B cell (primary cell): Measurements from ENCODE around the gene IFI30. TPM values are rescaled to one million over a fixed set of nuclear protein-coding genes. Genes with fewer than 3 reads are reported as not detected.

Source experiments
- ATAC-seq: fragments of 200-7000 bp; cut with Tn5 transposase; one replicate; pipeline ENCODE4 v1.10.0; 2021; ENCODE audit warnings: low read depth, mild to moderate bottlenecking, moderate number of reproducible peaks, moderate library complexity
- CTCF ChIA-PET: fragments of 350-600 bp; sonication (Branson Sonifier 250); formaldehyde crosslinking; loops from one replicate; lab custom pipeline; 2021; ENCODE audit warnings: antibody characterized with exemption, inconsistent platforms; lab: Charles Lee
- POLR2A ChIA-PET: fragments of 350-600 bp; sonication (Branson Sonifier 250); formaldehyde crosslinking; loops from one replicate; lab custom pipeline; 2021; ENCODE audit warnings: antibody characterized with exemption; lab: Charles Lee
- DNase-seq: peaks from one replicate; pipeline ENCODE4 v3.0.0; 2013
- H2AFZ ChIP-seq: 2 replicates; pipeline ENCODE4 v1.6.1; 2012; ENCODE audit warnings: mild to moderate bottlenecking, low read depth, low read length; ENCODE audit not compliant: insufficient read depth, poor library complexity, severe bottlenecking
- H3K27ac ChIP-seq, 2 donors: 1 replicate in 1 of 2; 2 replicates in 1 of 2; pipeline ENCODE4 v1.5.1; 2012 to 2013; ENCODE audit warnings: low read length in 2 of 2, mild to moderate bottlenecking in 2 of 2, moderate library complexity in 1 of 2
- H3K27me3 ChIP-seq, 4 experiments: fragments of 200-600 bp in 1 of 4; sonication (generic) in 1 of 4; replicated peaks in 1 of 4; 1 replicate in 2 of 4; 2 replicates in 2 of 4; pipeline versions ENCODE4 v1.6.1 to v1.7.0; 2013 to 2016; ENCODE audit warnings: low read length in 3 of 4, mild to moderate bottlenecking in 2 of 4, mixed read lengths in 1 of 4, moderate library complexity in 1 of 4; ENCODE audit not compliant: insufficient read depth in 4 of 4, control insufficient read depth in 3 of 4; ENCODE audit errors: control extremely low read depth in 1 of 4
- H3K36me3 ChIP-seq, 2 experiments: replicated peaks in 1 of 2; 1 replicate in 1 of 2; 2 replicates in 1 of 2; pipeline versions ENCODE4 v1.6.1 to v1.7.1; 2013; ENCODE audit warnings: low read length in 1 of 2; ENCODE audit not compliant: insufficient read depth in 2 of 2, control insufficient read depth in 1 of 2; ENCODE audit errors: control extremely low read depth in 1 of 2, extremely low read depth in 1 of 2
- H3K4me1 ChIP-seq, 2 donors: fragments of 200-600 bp in 1 of 2; sonication (generic) in 1 of 2; 1 replicate in 1 of 2; 2 replicates in 1 of 2; pipeline versions ENCODE4 v1.5.1 to v1.6.1; 2013 to 2017; ENCODE audit warnings: low read length in 2 of 2; ENCODE audit not compliant: control insufficient read depth in 2 of 2, insufficient read depth in 2 of 2
- H3K4me2 ChIP-seq: replicated peaks from 2 replicates; pipeline ENCODE3; 2012; ENCODE audit warnings: mild to moderate bottlenecking, low read depth, low read length; ENCODE audit not compliant: poor library complexity, severe bottlenecking
- H3K4me3 ChIP-seq, 5 experiments: fragments of 200-600 bp in 1 of 5; sonication (generic) in 1 of 5; 1 replicate in 3 of 5; 2 replicates in 2 of 5; pipeline versions ENCODE4 v1.5.1 to v1.7.0; 2011 to 2016; ENCODE audit warnings: low read length in 4 of 5, mild to moderate bottlenecking in 4 of 5, low read depth in 2 of 5, control low read depth in 1 of 5, moderate library complexity in 1 of 5; ENCODE audit not compliant: insufficient read depth in 1 of 5; ENCODE audit errors: control extremely low read depth in 1 of 5, extremely low read depth in 1 of 5
- H3K79me2 ChIP-seq: fragments of 200-600 bp; sonication (generic); one replicate; pipeline ENCODE4 v1.6.0; 2016; ENCODE audit warnings: low read length; ENCODE audit not compliant: control insufficient read depth, insufficient read depth
- H3K9ac ChIP-seq: fragments of 200-600 bp; sonication (generic); 2 replicates; pipeline ENCODE4 v1.6.1; 2017; ENCODE audit warnings: mild to moderate bottlenecking, low read length, moderate library complexity
- H3K9me3 ChIP-seq, 3 donors: one replicate each; pipeline versions ENCODE4 v1.6.1 to v1.7.1; 2013; ENCODE audit warnings: low read length in 2 of 3; ENCODE audit not compliant: control insufficient read depth in 2 of 3, insufficient read depth in 1 of 3; ENCODE audit errors: control extremely low read depth in 1 of 3
- H4K20me1 ChIP-seq: 2 replicates; pipeline ENCODE4 v1.6.0; 2012; ENCODE audit warnings: mild to moderate bottlenecking, low read length; ENCODE audit not compliant: insufficient read depth, control insufficient read depth, poor library complexity, severe bottlenecking
- H3K27ac Mint-ChIP-seq: one replicate; pipeline ENCODE4 v1.8.0; 2021; ENCODE audit warnings: mixed read lengths
- H3K27me3 Mint-ChIP-seq: one replicate; pipeline ENCODE4 v1.8.0; 2021; ENCODE audit warnings: mixed read lengths
- H3K4me1 Mint-ChIP-seq: one replicate; pipeline ENCODE4 v1.8.0; 2021; ENCODE audit warnings: mixed read lengths
- H3K4me3 Mint-ChIP-seq: one replicate; pipeline ENCODE4 v1.8.0; 2021; ENCODE audit warnings: mixed read lengths
- H3K9me3 Mint-ChIP-seq: one replicate; pipeline ENCODE4 v1.8.0; 2022; ENCODE audit warnings: mixed read lengths; ENCODE audit not compliant: insufficient read depth
- CTCF ChIP-seq: fragments of 200-600 bp; IDR thresholded peaks from one replicate; pipeline ENCODE4 v1.8.0; 2022; ENCODE audit warnings: antibody characterized with exemption, mild to moderate bottlenecking
- EZH2 ChIP-seq: IDR thresholded peaks from 2 replicates; pipeline ENCODE4 v1.6.1; 2012; ENCODE audit warnings: borderline replicate concordance, low read depth, mild to moderate bottlenecking, moderate library complexity, low read length; ENCODE audit not compliant: insufficient read depth, poor library complexity, severe bottlenecking
- WGBS: methylation state at CpG from one replicate; pipeline ENCODE4 v1.1.5; 2013; ENCODE audit warnings: missing lambda C conversion rate; ENCODE audit not compliant: insufficient coverage; 5-methylcytosine and 5-hydroxymethylcytosine counted together
- intact Hi-C: fragments of 100-400 bp; cut with micrococcal nuclease; formaldehyde crosslinking; loops from one replicate; pipeline ENCODE4 v1.10.0; 2022
- polyA plus RNA-seq: library from polyadenylated mRNA; depleted of rRNA; stranded (reverse); fragments of >200 nt; gene quantifications from 2 replicates; pipeline ENCODE4 v1.2.3, GENCODE V29; 2012
- total RNA-seq, 2 donors: library from RNA; stranded (reverse); fragments of 120-200 nt in 1 of 2; gene quantifications; 1 replicate in 1 of 2; 2 replicates in 1 of 2; pipeline versions ENCODE4 v1.2.3 to v1.2.4, GENCODE V29; 2013 to 2022

Gene IFI30
- total and polyA plus RNA-seq, 2 donors (not counting 1 experiment from before 2014, with no cell fraction given), result 171 to 222 TPM

- ChIA-PET CTCF (interaction anchor here (1.3 to 1.6 kb wide), 2 partner anchors 14 to 34 kb away, joined by 4 to 7 read pairs; no protein-coding TSS in a partner anchor), POLR2A (no interaction called here)
- H3K9me3 ChIP-seq, result peaks cover 0 to 25% (median 0%) of the 10 kb centered on the region in 3 donors
- peaks cover 6% of the 10 kb centered on the region for H3K4me1 Mint-ChIP-seq
- H3K4me2 ChIP-seq, result no peak overlapping the region
- H3K27ac ChIP-seq, result no peak overlapping the region
- H2AFZ ChIP-seq, result no peak overlapping the region
- ATAC-seq, result no peak
- no peak overlapping the region for H3K9ac ChIP-seq
- H3K36me3 ChIP-seq, result no peaks in the 10 kb centered on the region
- peaks cover 17% of the 10 kb centered on the region for H3K27me3 Mint-ChIP-seq
- no peaks in the 10 kb centered on the region for H4K20me1 ChIP-seq
- H3K4me3 Mint-ChIP-seq, result no peak overlapping the region
- TF ChIP-seq EZH2 (no peak), CTCF (no peak)
- intact Hi-C loops, result no loop called here
- no peaks in the 10 kb centered on the region for H3K9me3 Mint-ChIP-seq
- H3K27ac Mint-ChIP-seq, result no peak overlapping the region
- H3K27me3 ChIP-seq, result peaks cover 0 to 41% (median 8%) of the 10 kb centered on the region in 4 experiments
- H3K4me1 ChIP-seq, result no peaks in the 10 kb centered on the region
- DNase-seq, result no peak
- no peaks in the 10 kb centered on the region for H3K79me2 ChIP-seq
- WGBS, result no CpG with 5 or more reads among the region's 3 CpGs
- no peak overlapping the region for H3K4me3 ChIP-seq
Measured at GRCh38 chr19:18218600-18218999, 45.0 kb downstream of the IFI30 start.

GRCh38 chr19:18219911-18220631 lies 46.5 kb downstream of the IFI30 start:
- 80% methylated on average over 27 of the region's 28 CpGs for WGBS
- ChIA-PET CTCF (interaction anchor here (0.7 to 1.6 kb wide), 5 partner anchors 12 to 168 kb away, joined by 3 to 4 read pairs (median 3); no protein-coding TSS in a partner anchor), POLR2A (interaction anchor here (0.7 to 1.3 kb wide), 3 partner anchors 12 to 28 kb away, joined by 3 to 7 read pairs (median 5); partner anchors contain the start of gene RAB3A)
- no peaks in the 10 kb centered on the region for H4K20me1 ChIP-seq
- H3K36me3 ChIP-seq, result no peaks in the 10 kb centered on the region
- Mint-ChIP-seq H3K9me3 (no peaks in the 10 kb centered on the region), H3K27ac (no peak overlapping the region), H3K27me3 (peaks cover 26% of the 10 kb centered on the region), H3K4me1 (peaks cover 15% of the 10 kb centered on the region), H3K4me3 (no peak overlapping the region)
- peaks cover 0 to 53% (median 20%) of the 10 kb centered on the region in 4 experiments for H3K27me3 ChIP-seq
- H3K4me1 ChIP-seq, result peaks cover 12 to 13% of the 10 kb centered on the region in 2 donors
- H3K9ac ChIP-seq, result no peak overlapping the region
- no peak overlapping the region for H2AFZ ChIP-seq
- H3K79me2 ChIP-seq, result no peaks in the 10 kb centered on the region
- intact Hi-C loops, result no loop called here
- peaks cover 0 to 35% (median 0%) of the 10 kb centered on the region in 3 donors for H3K9me3 ChIP-seq
- H3K4me2 ChIP-seq, result no peak overlapping the region
- no peak for DNase-seq
- no peak overlapping the region for H3K4me3 ChIP-seq
- TF ChIP-seq EZH2 (no peak), CTCF (no peak)
- no peak overlapping the region for H3K27ac ChIP-seq
- no peak for ATAC-seq
